Endodermal cell (in vitro differentiated cells): ENCODE data around the gene IL1RAPL2. TPM values are rescaled to one million over a fixed set of nuclear protein-coding genes. Genes with fewer than 3 reads are reported as not detected.

Source experiments
- DNase-seq: peaks from one replicate; pipeline ENCODE4 v3.0.0-alpha.2; 2017
- H3K27ac ChIP-seq: 2 replicates; pipeline ENCODE4 v1.5.1; 2013; ENCODE audit warnings: mild to moderate bottlenecking, low read depth, low read length, moderate library complexity
- H3K27me3 ChIP-seq: 2 replicates; pipeline ENCODE4 v1.6.1; 2013; ENCODE audit warnings: mild to moderate bottlenecking, low read length, moderate library complexity; ENCODE audit not compliant: insufficient read depth, control insufficient read depth, poor library complexity, severe bottlenecking
- H3K36me3 ChIP-seq: 2 replicates; pipeline ENCODE4 v1.7.0; 2013; ENCODE audit warnings: mild to moderate bottlenecking, low read length, moderate library complexity; ENCODE audit not compliant: control insufficient read depth, insufficient read depth
- H3K4me1 ChIP-seq: one replicate; pipeline ENCODE4 v1.7.0; 2013; ENCODE audit warnings: low read length; ENCODE audit not compliant: control insufficient read depth, insufficient read depth
- H3K4me3 ChIP-seq: 2 replicates; pipeline ENCODE4 v1.5.1; 2013; ENCODE audit warnings: mild to moderate bottlenecking, low read length, moderate library complexity
- H3K9ac ChIP-seq: 2 replicates; pipeline ENCODE4 v1.6.1; 2013; ENCODE audit warnings: mild to moderate bottlenecking, low read length, moderate library complexity; ENCODE audit not compliant: poor library complexity, severe bottlenecking; ENCODE audit errors: extremely low read depth
- H3K9me3 ChIP-seq: 2 replicates; pipeline ENCODE4 v1.6.1; 2013; ENCODE audit warnings: mild to moderate bottlenecking, low read length, moderate library complexity; ENCODE audit not compliant: control insufficient read depth
- H3K27ac Mint-ChIP-seq: 2 replicates; pipeline ENCODE4 v1.8.0; 2020; ENCODE audit warnings: mixed read lengths
- H3K27me3 Mint-ChIP-seq: 2 replicates; pipeline ENCODE4 v1.8.0; 2021; ENCODE audit warnings: mild to moderate bottlenecking, mixed read lengths; ENCODE audit not compliant: insufficient read depth
- H3K36me3 Mint-ChIP-seq: 2 replicates; pipeline ENCODE4 v1.8.0; 2020; ENCODE audit warnings: low read depth, mixed read lengths
- H3K4me1 Mint-ChIP-seq: 2 replicates; pipeline ENCODE4 v1.8.0; 2020; ENCODE audit warnings: mixed read lengths
- H3K4me3 Mint-ChIP-seq: 2 replicates; pipeline ENCODE4 v1.8.0; 2020; ENCODE audit warnings: mild to moderate bottlenecking, moderate library complexity, mixed read lengths
- H3K9me3 Mint-ChIP-seq: 2 replicates; pipeline ENCODE4 v1.8.0; 2020; ENCODE audit warnings: mild to moderate bottlenecking, mixed read lengths
- WGBS, 2 experiments: methylation state at CpG; one replicate each; pipeline versions ENCODE4 v1.1.5 to v1.1.7; 2013; ENCODE audit warnings: missing lambda C conversion rate in 2 of 2, mixed read lengths in 1 of 2; ENCODE audit not compliant: insufficient coverage in 1 of 2, insufficient read length in 1 of 2; 5-methylcytosine and 5-hydroxymethylcytosine counted together
- total RNA-seq, 2 donors: library from RNA; stranded (reverse); fragmentation: NEBNext Ultra II Directional in 1 of 2; extraction: Animal tissue kit (Norgen Biotek cat#: 25700) in 1 of 2; gene quantifications; 2 replicates in 1 of 2; 3 replicates in 1 of 2; pipeline ENCODE4 v1.2.1, GENCODE V29; 2021
- TF ChIP-seq, protein P1 (sequence below): fragments of 200-600 bp; sonication (generic); conservative IDR thresholded peaks from 2 replicates; pipeline ENCODE4 v1.5.0; 2021; ENCODE audit warnings: antibody characterized with exemption, mild to moderate bottlenecking

The IL1RAPL2 gene
- total RNA-seq, 2 donors from 2014 or later, result 0.13 TPM; not detected in 1

DNA sequence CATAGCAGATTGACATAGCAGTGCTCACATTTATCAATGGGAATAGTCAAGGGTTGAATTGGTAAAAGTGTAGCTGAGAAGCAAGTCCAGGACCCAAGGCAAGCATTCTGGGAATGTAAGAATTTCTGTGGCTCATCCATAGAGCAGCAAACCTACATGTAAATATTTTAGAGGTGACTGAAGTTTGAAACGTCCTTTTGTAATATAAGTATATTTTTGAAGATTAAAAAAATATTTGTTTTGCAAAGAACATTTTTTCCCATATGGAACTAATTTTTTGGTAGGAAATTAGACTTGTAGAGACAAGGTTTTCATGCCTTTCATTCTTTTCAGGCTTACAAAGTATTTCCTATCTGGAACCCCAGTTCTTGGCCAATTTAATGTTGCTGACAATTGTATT is 550.5 kb downstream of the IL1RAPL2 start:
- no peaks in the 10 kb centered on the region for H3K27me3 ChIP-seq
- peaks cover 48% of the 10 kb centered on the region for H3K9me3 Mint-ChIP-seq
- no peaks in the 10 kb centered on the region for H3K27me3 Mint-ChIP-seq
- H3K4me1 Mint-ChIP-seq, result no peaks in the 10 kb centered on the region
- H3K27ac Mint-ChIP-seq, result no peak overlapping the region
- H3K9me3 ChIP-seq, result no peaks in the 10 kb centered on the region
- no peaks in the 10 kb centered on the region for H3K36me3 Mint-ChIP-seq
- no peak overlapping the region for H3K4me3 Mint-ChIP-seq
- WGBS, 2 experiments, result no CpG with 5 or more reads among the region's 1 CpG
- TF ChIP-seq, protein P1, sequence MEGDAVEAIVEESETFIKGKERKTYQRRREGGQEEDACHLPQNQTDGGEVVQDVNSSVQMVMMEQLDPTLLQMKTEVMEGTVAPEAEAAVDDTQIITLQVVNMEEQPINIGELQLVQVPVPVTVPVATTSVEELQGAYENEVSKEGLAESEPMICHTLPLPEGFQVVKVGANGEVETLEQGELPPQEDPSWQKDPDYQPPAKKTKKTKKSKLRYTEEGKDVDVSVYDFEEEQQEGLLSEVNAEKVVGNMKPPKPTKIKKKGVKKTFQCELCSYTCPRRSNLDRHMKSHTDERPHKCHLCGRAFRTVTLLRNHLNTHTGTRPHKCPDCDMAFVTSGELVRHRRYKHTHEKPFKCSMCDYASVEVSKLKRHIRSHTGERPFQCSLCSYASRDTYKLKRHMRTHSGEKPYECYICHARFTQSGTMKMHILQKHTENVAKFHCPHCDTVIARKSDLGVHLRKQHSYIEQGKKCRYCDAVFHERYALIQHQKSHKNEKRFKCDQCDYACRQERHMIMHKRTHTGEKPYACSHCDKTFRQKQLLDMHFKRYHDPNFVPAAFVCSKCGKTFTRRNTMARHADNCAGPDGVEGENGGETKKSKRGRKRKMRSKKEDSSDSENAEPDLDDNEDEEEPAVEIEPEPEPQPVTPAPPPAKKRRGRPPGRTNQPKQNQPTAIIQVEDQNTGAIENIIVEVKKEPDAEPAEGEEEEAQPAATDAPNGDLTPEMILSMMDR, result no peak
- H3K4me1 ChIP-seq, result no peaks in the 10 kb centered on the region
- H3K27ac ChIP-seq, result no peak overlapping the region
- H3K4me3 ChIP-seq, result no peak overlapping the region
- H3K9ac ChIP-seq, result no peak overlapping the region
- no peak for DNase-seq
- H3K36me3 ChIP-seq, result no peaks in the 10 kb centered on the region

DNA sequence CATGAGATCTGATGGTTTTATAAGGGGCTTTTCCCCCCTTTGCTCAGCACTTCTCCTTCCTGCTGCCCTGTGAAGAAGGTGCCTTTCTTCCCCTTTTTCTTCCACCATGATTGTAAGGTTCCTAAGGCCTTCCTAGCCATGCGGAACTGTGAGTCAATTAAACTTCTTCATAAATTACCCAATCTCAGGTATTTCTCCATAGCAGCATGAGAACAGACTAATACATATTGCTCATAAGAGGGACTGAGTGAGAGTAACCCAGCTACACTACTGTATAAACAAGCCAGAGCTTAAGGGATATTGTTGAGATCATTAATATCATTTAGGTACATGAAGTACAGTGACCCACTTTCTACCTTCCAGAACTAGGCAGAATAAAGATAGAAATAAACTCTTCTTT is 551.6 kb downstream of the IL1RAPL2 start:
- no peak overlapping the region for H3K27ac Mint-ChIP-seq
- H3K4me1 ChIP-seq, result no peaks in the 10 kb centered on the region
- no peak overlapping the region for H3K9ac ChIP-seq
- no peak for DNase-seq
- H3K9me3 ChIP-seq, result no peaks in the 10 kb centered on the region
- H3K4me1 Mint-ChIP-seq, result no peaks in the 10 kb centered on the region
- TF ChIP-seq, protein P1, result no peak
- 100% methylated on average over 1 of the region's 1 CpG; no CpG with 5 or more reads in 1 of the 2 experiments for WGBS, 2 experiments
- H3K4me3 Mint-ChIP-seq, result no peak overlapping the region
- no peaks in the 10 kb centered on the region for H3K27me3 ChIP-seq
- H3K27ac ChIP-seq, result no peak overlapping the region
- peaks cover 48% of the 10 kb centered on the region for H3K9me3 Mint-ChIP-seq
- no peaks in the 10 kb centered on the region for H3K27me3 Mint-ChIP-seq
- no peaks in the 10 kb centered on the region for H3K36me3 ChIP-seq
- no peak overlapping the region for H3K4me3 ChIP-seq
- no peaks in the 10 kb centered on the region for H3K36me3 Mint-ChIP-seq

DNA sequence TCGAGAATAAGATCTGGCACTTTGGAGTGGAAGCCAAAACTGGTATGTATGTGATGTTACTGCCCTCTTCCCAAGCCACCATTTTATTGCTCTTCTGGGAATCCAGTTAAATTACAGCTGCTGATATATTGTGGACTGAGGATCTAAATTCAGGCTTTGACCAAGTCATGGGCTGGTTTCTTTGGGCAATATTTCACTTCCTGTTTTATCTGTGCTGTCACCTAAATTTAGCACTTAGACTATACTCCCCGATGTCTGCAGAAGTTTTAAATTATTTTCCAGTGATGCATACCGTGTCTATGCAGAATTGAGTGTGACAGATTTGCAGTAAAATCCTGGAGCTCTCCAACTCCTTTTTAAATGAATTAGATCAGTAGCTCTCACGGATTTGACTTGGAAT is 554.5 kb downstream of the IL1RAPL2 start:
- TF ChIP-seq, protein P1, result no peak
- H3K9me3 Mint-ChIP-seq, result peaks cover 30% of the 10 kb centered on the region
- Histone ChIP-seq H3K36me3 (no peaks in the 10 kb centered on the region), H3K4me1 (no peaks in the 10 kb centered on the region), H3K27me3 (no peaks in the 10 kb centered on the region), H3K27ac (no peak overlapping the region), H3K9me3 (no peaks in the 10 kb centered on the region), H3K4me3 (no peak overlapping the region), H3K9ac (no peak overlapping the region)
- H3K36me3 Mint-ChIP-seq, result no peaks in the 10 kb centered on the region
- no peak overlapping the region for H3K27ac Mint-ChIP-seq
- no peak overlapping the region for H3K4me3 Mint-ChIP-seq
- no peak for DNase-seq
- no peaks in the 10 kb centered on the region for H3K27me3 Mint-ChIP-seq
- no peaks in the 10 kb centered on the region for H3K4me1 Mint-ChIP-seq
- WGBS, 2 experiments, result 97 to 100% methylated on average over 1 to 4 of the region's 4 CpGs
